H1 (cell line): ENCODE results near the gene ETV1. TPM values are rescaled to one million over a fixed set of nuclear protein-coding genes. Genes with fewer than 3 reads are reported as not detected.

Source experiments
- CTCF ChIA-PET: fragments of 300-600 bp; sonication (Branson Sonifier 250); formaldehyde crosslinking; loops from one replicate; lab custom pipeline; 2021; ENCODE audit not compliant: partially characterized antibody; lab: Charles Lee
- POLR2A ChIA-PET: fragments of 300-600 bp; sonication (Branson Sonifier 250); formaldehyde crosslinking; loops from one replicate; lab custom pipeline; 2021; ENCODE audit warnings: inconsistent platforms; ENCODE audit not compliant: partially characterized antibody; lab: Charles Lee
- DNase-seq, 2 experiments: peaks; one replicate each; pipeline versions ENCODE4 v3.0.0 to v3.0.0-alpha.2; 2010 to 2022; ENCODE audit warnings: low spot score in 2 of 2, low read depth in 1 of 2, mixed read lengths in 1 of 2
- FAIRE-seq: peaks from 2 replicates; lab custom pipeline; 2011; peaks lifted over from hg19 to GRCh38; lab: Jason Lieb, UNC
- H2AFZ ChIP-seq: 2 replicates; pipeline ENCODE4 v1.8.1; 2012; ENCODE audit warnings: low read length, inconsistent platforms
- H2AK5ac ChIP-seq: 2 replicates; pipeline ENCODE4 v1.6.1; 2013; ENCODE audit warnings: low read depth, low read length
- H2BK120ac ChIP-seq: replicated peaks from 2 replicates; pipeline ENCODE3; 2013; ENCODE audit warnings: low read depth, low read length, inconsistent platforms
- H2BK12ac ChIP-seq: 2 replicates; pipeline ENCODE4 v1.6.1; 2013; ENCODE audit warnings: low read depth, low read length
- H2BK15ac ChIP-seq: 2 replicates; pipeline ENCODE4 v1.6.1; 2013; ENCODE audit warnings: low read length
- H2BK20ac ChIP-seq: 2 replicates; pipeline ENCODE4 v1.6.1; 2013; ENCODE audit warnings: low read length
- H2BK5ac ChIP-seq: 2 replicates; pipeline ENCODE4 v1.6.1; 2013; ENCODE audit warnings: low read depth, low read length
- H3K14ac ChIP-seq: 2 replicates; pipeline ENCODE4 v1.6.1; 2013; ENCODE audit warnings: inconsistent platforms; ENCODE audit not compliant: insufficient read length
- H3K18ac ChIP-seq: 2 replicates; pipeline ENCODE4 v1.6.1; 2013; ENCODE audit warnings: low read length; ENCODE audit errors: extremely low read depth
- H3K23ac ChIP-seq: 2 replicates; pipeline ENCODE4 v1.6.1; 2013; ENCODE audit warnings: inconsistent platforms; ENCODE audit not compliant: insufficient read length
- H3K23me2 ChIP-seq: 2 replicates; pipeline ENCODE4 v1.6.1; 2013; ENCODE audit warnings: low read depth, low read length
- H3K27ac ChIP-seq: 2 replicates; pipeline ENCODE4 v1.6.1; 2011; ENCODE audit warnings: low read depth, low read length, inconsistent platforms
- H3K27me3 ChIP-seq, 4 experiments: replicated peaks in 1 of 4; 1 replicate in 1 of 4; 2 replicates in 3 of 4; pipeline versions ENCODE4 v1.6.1 to v1.8.1; 2011 to 2013; ENCODE audit warnings: low read length in 3 of 4, mild to moderate bottlenecking in 3 of 4, inconsistent platforms in 2 of 4, mixed read lengths in 2 of 4, moderate library complexity in 1 of 4; ENCODE audit not compliant: control insufficient read depth in 3 of 4, insufficient read depth in 3 of 4; ENCODE audit errors: extremely low read depth in 1 of 4
- H3K36me3 ChIP-seq, 4 experiments: 2 replicates each; pipeline versions ENCODE4 v1.6.1 to v1.8.1; 2011 to 2013; ENCODE audit warnings: mild to moderate bottlenecking in 4 of 4, low read length in 3 of 4, moderate library complexity in 2 of 4, control low read depth in 1 of 4, inconsistent platforms in 1 of 4; ENCODE audit not compliant: insufficient read depth in 4 of 4, control insufficient read depth in 2 of 4
- H3K4ac ChIP-seq: replicated peaks from 2 replicates; pipeline ENCODE3; 2013; ENCODE audit warnings: low read length, low read depth, mixed read lengths, inconsistent platforms; ENCODE audit not compliant: insufficient read length
- H3K4me1 ChIP-seq, 4 experiments: replicated peaks in 1 of 4; 1 replicate in 1 of 4; 2 replicates in 3 of 4; pipeline versions ENCODE4 v1.6.1 to v1.8.1; 2011 to 2013; ENCODE audit warnings: low read length in 3 of 4, inconsistent platforms in 2 of 4, mixed read lengths in 1 of 4; ENCODE audit not compliant: insufficient read depth in 4 of 4, control insufficient read depth in 3 of 4
- H3K4me2 ChIP-seq, 2 experiments: 2 replicates each; pipeline versions ENCODE4 v1.6.1 to v1.8.1; 2011 to 2013; ENCODE audit warnings: low read depth in 2 of 2, low read length in 2 of 2, control low read depth in 1 of 2, inconsistent platforms in 1 of 2, mild to moderate bottlenecking in 1 of 2; ENCODE audit not compliant: insufficient read depth in 1 of 2
- H3K4me3 ChIP-seq, 4 experiments: fragments of 200-600, 300-600 bp in 1 of 4; sonication (generic), shearing (Covaris generic), sonication (Bioruptor Twin) in 1 of 4; 2 replicates each; pipeline versions ENCODE4 v1.5.1 to v1.8.1; 2011 to 2016; ENCODE audit warnings: low read length in 4 of 4, low read depth in 3 of 4, control low read depth in 2 of 4, inconsistent platforms in 2 of 4, mild to moderate bottlenecking in 2 of 4, mixed read lengths in 1 of 4, moderate library complexity in 1 of 4; ENCODE audit not compliant: insufficient read depth in 2 of 4; ENCODE audit errors: extremely low read depth in 1 of 4
- H3K56ac ChIP-seq: replicated peaks from 2 replicates; pipeline ENCODE3; 2013; ENCODE audit warnings: low read depth, mild to moderate bottlenecking, mixed read lengths, low read length, inconsistent platforms; ENCODE audit not compliant: insufficient read length
- H3K79me1 ChIP-seq: 2 replicates; pipeline ENCODE4 v1.6.1; 2013; ENCODE audit warnings: low read depth, low read length, control low read depth
- H3K79me2 ChIP-seq, 2 experiments: 2 replicates each; pipeline versions ENCODE4 v1.6.1 to v1.8.1; 2012 to 2013; ENCODE audit warnings: low read length in 2 of 2, mild to moderate bottlenecking in 2 of 2, inconsistent platforms in 1 of 2; ENCODE audit not compliant: insufficient read depth in 2 of 2, control insufficient read depth in 1 of 2
- H3K9ac ChIP-seq, 4 experiments: replicated peaks in 1 of 4; 1 replicate in 1 of 4; 2 replicates in 3 of 4; pipeline versions ENCODE4 v1.6.1 to v1.8.1; 2011 to 2013; ENCODE audit warnings: low read depth in 3 of 4, low read length in 3 of 4, control low read depth in 2 of 4, mild to moderate bottlenecking in 2 of 4, moderate library complexity in 2 of 4, inconsistent platforms in 1 of 4; ENCODE audit errors: extremely low read depth in 1 of 4
- H3K9me3 ChIP-seq, 2 experiments: 2 replicates each; pipeline versions ENCODE4 v1.6.1 to v1.8.1; 2012 to 2013; ENCODE audit warnings: mild to moderate bottlenecking in 2 of 2, moderate library complexity in 2 of 2, control low read depth in 1 of 2, inconsistent platforms in 1 of 2, low read depth in 1 of 2, low read length in 1 of 2, mixed read lengths in 1 of 2; ENCODE audit not compliant: insufficient read depth in 2 of 2
- H4K20me1 ChIP-seq, 2 experiments: replicated peaks in 1 of 2; 2 replicates each; pipeline versions ENCODE3 to v1.8.1; 2011 to 2013; ENCODE audit warnings: inconsistent platforms in 2 of 2, low read length in 2 of 2, mild to moderate bottlenecking in 1 of 2; ENCODE audit not compliant: insufficient read depth in 2 of 2, control insufficient read depth in 1 of 2
- H4K5ac ChIP-seq: 2 replicates; pipeline ENCODE4 v1.6.1; 2013; ENCODE audit warnings: low read length, low read depth, mixed read lengths, inconsistent platforms; ENCODE audit not compliant: insufficient read length
- H4K8ac ChIP-seq: 2 replicates; pipeline ENCODE4 v1.8.0; 2013; ENCODE audit warnings: mild to moderate bottlenecking, moderate library complexity, low read length, inconsistent platforms; ENCODE audit not compliant: insufficient read depth; ENCODE audit errors: extremely low read depth
- H4K91ac ChIP-seq: replicated peaks from 2 replicates; pipeline ENCODE3; 2013; ENCODE audit warnings: low read length, mixed read lengths, inconsistent platforms; ENCODE audit not compliant: insufficient read length
- ATF2 ChIP-seq: IDR thresholded peaks from 2 replicates; pipeline ENCODE4 v1.6.1; 2012; ENCODE audit warnings: low read length, inconsistent platforms
- ATF3 ChIP-seq: IDR thresholded peaks from 2 replicates; pipeline ENCODE4 v1.6.1; 2011; ENCODE audit warnings: low read depth, mild to moderate bottlenecking, low read length; ENCODE audit not compliant: insufficient read depth
- BCL11A ChIP-seq, 2 experiments: IDR thresholded peaks; one replicate each; pipeline ENCODE4 v1.6.1; 2011; ENCODE audit warnings: low read depth in 2 of 2, low read length in 2 of 2, mild to moderate bottlenecking in 2 of 2
- CREB1 ChIP-seq: IDR thresholded peaks from 2 replicates; pipeline ENCODE4 v1.6.1; 2012; ENCODE audit warnings: inconsistent platforms
- CTCF ChIP-seq, 3 experiments: IDR thresholded peaks; 1 replicate in 2 of 3; 2 replicates in 1 of 3; pipeline versions ENCODE4 v1.5.1 to v1.6.1; 2011; ENCODE audit warnings: low read length in 3 of 3, mild to moderate bottlenecking in 3 of 3, inconsistent platforms in 2 of 3, low read depth in 1 of 3, moderate library complexity in 1 of 3; ENCODE audit not compliant: insufficient read depth in 1 of 3; ENCODE audit errors: control extremely low read depth in 1 of 3
- GTF2F1 ChIP-seq: IDR thresholded peaks from 2 replicates; pipeline ENCODE4 v1.6.1; 2012; ENCODE audit warnings: low read depth, low read length, improper control_type of control experiment, borderline replicate concordance
- SUZ12 ChIP-seq: fragments of 200-600 bp; sonication (generic); IDR thresholded peaks from 2 replicates; pipeline ENCODE4 v1.6.1; 2012; ENCODE audit warnings: mild to moderate bottlenecking, inconsistent platforms, low read length, moderate library complexity, mixed read lengths
- TAF7 ChIP-seq: optimal IDR thresholded peaks from 2 replicates; pipeline ENCODE3; 2011; ENCODE audit warnings: low read depth, mild to moderate bottlenecking, inconsistent platforms, low read length, moderate library complexity, borderline replicate concordance
- YY1 ChIP-seq: IDR thresholded peaks from 2 replicates; pipeline ENCODE4 v1.6.1; 2011; ENCODE audit warnings: low read depth, mild to moderate bottlenecking, low read length
- ZNF274 ChIP-seq: IDR thresholded peaks from 2 replicates; pipeline ENCODE4 v1.7.0; 2012; ENCODE audit warnings: low read length, borderline replicate concordance; ENCODE audit errors: extremely low read depth
- WGBS, 2 experiments: shearing (Covaris generic) in 1 of 2; methylation state at CpG; one replicate each; pipeline versions ENCODE4 v1.1.6 to v1.1.7; 2013 to 2015; ENCODE audit warnings: low lambda C conversion rate in 2 of 2, mixed read lengths in 2 of 2, inconsistent platforms in 1 of 2, low coverage in 1 of 2, missing lambda C conversion rate in 1 of 2; ENCODE audit not compliant: insufficient replicate concordance in 2 of 2, insufficient coverage in 1 of 2, insufficient read length in 1 of 2; ENCODE audit errors: extremely low coverage in 1 of 2, missing lambda C conversion rate in 1 of 2; 5-methylcytosine and 5-hydroxymethylcytosine counted together
- polyA plus RNA-seq, 7 experiments: library from polyadenylated mRNA; depleted of rRNA in 3 of 7; stranded (reverse) in 5 of 7; unstranded in 2 of 7; fragments of >200 nt in 5 of 7; fragments of 200-250 nt in 2 of 7; gene quantifications; 1 replicate in 5 of 7; 2 replicates in 1 of 7; 4 replicates in 1 of 7; pipeline versions ENCODE4 v1.2.1 to v1.2.3, GENCODE V29; 2011 to 2013; ENCODE audit warnings: missing spikeins in 2 of 7, mixed read lengths in 2 of 7
- total RNA-seq: library from RNA; stranded (reverse); fragmentation: NEBNext Ultra II Directional; extraction: Animal tissue kit (Norgen Biotek cat#: 25700); gene quantifications from 2 replicates; pipeline ENCODE4 v1.2.1, GENCODE V29; 2021

The ETV1 gene
- total and polyA plus RNA-seq, 2 of the 8 experiments (the other 6 are each of a cell fraction or from before 2014, with no cell fraction given): 58.3 to 91.2 TPM

GRCh38 chr7:14023838-14024237 lies 34.4 kb upstream of the ETV1 start:
- Histone ChIP-seq H3K27ac (no peak overlapping the region), H3K14ac (no peak overlapping the region), H3K4me2 (no peak overlapping the region), H4K91ac (no peak overlapping the region), H3K23ac (no peak overlapping the region), H4K20me1 (no peaks in the 10 kb centered on the region), H2BK12ac (no peak overlapping the region), H3K23me2 (no peaks in the 10 kb centered on the region), H3K4me3 (no peak overlapping the region), H3K79me2 (no peaks in the 10 kb centered on the region), H3K9ac (no peak overlapping the region), H3K79me1 (no peaks in the 10 kb centered on the region), H3K56ac (no peak overlapping the region), H3K36me3 (no peaks in the 10 kb centered on the region), H2BK20ac (no peak overlapping the region), H3K9me3 (no peaks in the 10 kb centered on the region), H4K8ac (no peak overlapping the region), H3K27me3 (no peaks in the 10 kb centered on the region), H2AFZ (no peak overlapping the region), H3K4ac (no peak overlapping the region), H2BK5ac (no peak overlapping the region), H2BK120ac (no peak overlapping the region), H3K18ac (no peak overlapping the region), H4K5ac (no peak overlapping the region), H2AK5ac (no peak overlapping the region), H3K4me1 (no peaks in the 10 kb centered on the region), H2BK15ac (no peak overlapping the region)
- FAIRE-seq (no peak), DNase-seq (no peak)
- WGBS, 2 experiments: 88% methylated on average over 2 of the region's 2 CpGs; no CpG with 5 or more reads in 1 of the 2 experiments
- POLR2A ChIA-PET: no interaction called here
- CTCF ChIA-PET: no interaction called here
- TF ChIP-seq BCL11A (IDR thresholded peaks at IDR 0.05; ENCODE audit: low read depth in 2 of 2, low read length in 2 of 2) (no peak), YY1 (no peak), CTCF (IDR thresholded peaks at IDR 0.05; ENCODE audit: control extremely low read depth in 1 of 3, insufficient read depth in 1 of 3, low read depth in 1 of 3, low read length in 3 of 3) (no peak), ATF2 (no peak), SUZ12 (no peak), TAF7 (no peak), CREB1 (no peak), ATF3 (no peak), GTF2F1 (no peak), ZNF274 (no peak)
